Loucy (cell line): ENCODE measurements around the gene SLC1A6.

ENCODE experiments used
- EZH2phosphoT487 ChIP-seq: fragments of 200-600 bp; IDR thresholded peaks from 2 replicates; pipeline ENCODE4 v1.6.1; 2018; ENCODE audit warnings: antibody characterized with exemption, mild to moderate bottlenecking, moderate library complexity, borderline replicate concordance
- TF ChIP-seq, protein P1 (sequence below): fragments of 200-600 bp; sonication (generic); conservative IDR thresholded peaks from 2 replicates; pipeline ENCODE4 v1.5.1; 2014; ENCODE audit warnings: mild to moderate bottlenecking, antibody characterized with exemption, low read length

DNA sequence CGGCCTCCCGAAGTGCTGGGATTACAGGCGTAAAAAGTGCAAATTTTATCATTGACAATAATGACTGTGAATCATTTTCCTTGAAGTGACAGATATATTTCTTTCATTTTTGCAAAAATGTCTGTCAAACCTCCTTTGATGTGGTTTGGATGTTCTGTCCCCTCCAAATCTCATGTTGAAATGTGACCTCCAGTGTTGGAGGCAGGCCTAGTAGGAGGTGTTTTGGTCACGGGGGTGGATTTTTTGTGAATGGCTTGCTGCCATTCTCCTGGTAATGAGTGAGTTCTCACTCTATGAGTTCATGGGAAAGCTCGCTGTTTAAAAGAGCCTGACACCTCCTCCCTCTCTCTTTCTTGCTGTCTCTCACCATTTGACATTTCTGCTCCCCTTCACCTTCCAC is 5.5 kb upstream of the SLC1A6 start:
- TF ChIP-seq EZH2phosphoT487, result no peak
- TF ChIP-seq, protein P1, sequence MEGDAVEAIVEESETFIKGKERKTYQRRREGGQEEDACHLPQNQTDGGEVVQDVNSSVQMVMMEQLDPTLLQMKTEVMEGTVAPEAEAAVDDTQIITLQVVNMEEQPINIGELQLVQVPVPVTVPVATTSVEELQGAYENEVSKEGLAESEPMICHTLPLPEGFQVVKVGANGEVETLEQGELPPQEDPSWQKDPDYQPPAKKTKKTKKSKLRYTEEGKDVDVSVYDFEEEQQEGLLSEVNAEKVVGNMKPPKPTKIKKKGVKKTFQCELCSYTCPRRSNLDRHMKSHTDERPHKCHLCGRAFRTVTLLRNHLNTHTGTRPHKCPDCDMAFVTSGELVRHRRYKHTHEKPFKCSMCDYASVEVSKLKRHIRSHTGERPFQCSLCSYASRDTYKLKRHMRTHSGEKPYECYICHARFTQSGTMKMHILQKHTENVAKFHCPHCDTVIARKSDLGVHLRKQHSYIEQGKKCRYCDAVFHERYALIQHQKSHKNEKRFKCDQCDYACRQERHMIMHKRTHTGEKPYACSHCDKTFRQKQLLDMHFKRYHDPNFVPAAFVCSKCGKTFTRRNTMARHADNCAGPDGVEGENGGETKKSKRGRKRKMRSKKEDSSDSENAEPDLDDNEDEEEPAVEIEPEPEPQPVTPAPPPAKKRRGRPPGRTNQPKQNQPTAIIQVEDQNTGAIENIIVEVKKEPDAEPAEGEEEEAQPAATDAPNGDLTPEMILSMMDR, result no peak
